Spleen (tissue), 11 donors: ENCODE measurements around the gene PPP1R37. TPM values are rescaled to one million over a fixed set of nuclear protein-coding genes. Genes with fewer than 3 reads are reported as not detected.

Experiments used
- DNase-seq: peaks from one replicate; pipeline ENCODE4 v3.0.0-alpha.2; 2020
- H3K27ac ChIP-seq, 8 donors: fragments of 200-600 bp; sonication (generic) in 7 of 8; 1 replicate in 4 of 8; 2 replicates in 4 of 8; pipeline versions ENCODE4 v1.5.0 to v1.8.0; 2016 to 2021; ENCODE audit warnings: inconsistent platforms in 4 of 8, mild to moderate bottlenecking in 4 of 8, moderate library complexity in 1 of 8
- H3K27me3 ChIP-seq, 7 donors: fragments of 200-600 bp; sonication (generic) in 6 of 7; replicated peaks in 1 of 7; 1 replicate in 4 of 7; 2 replicates in 3 of 7; pipeline versions ENCODE4 v1.5.0 to v1.8.0; 2016 to 2021; ENCODE audit warnings: inconsistent platforms in 3 of 7, mild to moderate bottlenecking in 1 of 7
- H3K36me3 ChIP-seq, 6 donors: fragments of 200-600 bp; sonication (generic) in 5 of 6; 1 replicate in 4 of 6; 2 replicates in 2 of 6; pipeline versions ENCODE4 v1.5.0 to v1.8.0; 2016 to 2021; ENCODE audit warnings: inconsistent platforms in 2 of 6
- H3K4me1 ChIP-seq, 6 donors: fragments of 200-600 bp; sonication (generic) in 5 of 6; 1 replicate in 3 of 6; 2 replicates in 3 of 6; pipeline versions ENCODE4 v1.5.0 to v1.8.0; 2016 to 2021; ENCODE audit warnings: inconsistent platforms in 3 of 6
- H3K4me3 ChIP-seq, 8 donors: fragments of 200-600 bp; sonication (generic) in 7 of 8; 1 replicate in 4 of 8; 2 replicates in 4 of 8; pipeline versions ENCODE4 v1.5.0 to v1.8.0; 2016 to 2021; ENCODE audit warnings: inconsistent platforms in 4 of 8, mild to moderate bottlenecking in 4 of 8, moderate library complexity in 2 of 8
- H3K9me3 ChIP-seq, 8 donors: fragments of 200-600 bp; sonication (generic) in 7 of 8; 1 replicate in 4 of 8; 2 replicates in 4 of 8; pipeline versions ENCODE4 v1.5.0 to v1.8.0; 2016 to 2021; ENCODE audit warnings: inconsistent platforms in 4 of 8
- POLR2A ChIP-seq, 3 donors: fragments of 450-650 bp; IDR thresholded peaks; one replicate each; pipeline ENCODE4 v1.5.1; 2017; ENCODE audit warnings: antibody characterized with exemption in 3 of 3, mild to moderate bottlenecking in 1 of 3
- POLR2AphosphoS5 ChIP-seq, 3 donors: sonication (generic); formaldehyde crosslinking; IDR thresholded peaks; one replicate each; pipeline ENCODE4 v1.5.1; 2017; ENCODE audit warnings: antibody characterized with exemption in 3 of 3
- WGBS, 5 donors: extraction: QIAGEN DNeasy Blood & Tissue Kit in 3 of 5; methylation state at CpG; one replicate each; pipeline versions ENCODE4 v1.1.5 to v1.1.7; 2013 to 2018; 5-methylcytosine and 5-hydroxymethylcytosine counted together
- intact Hi-C: fragments of 100-400 bp; cut with DNase I; formaldehyde crosslinking; loops from one replicate; pipeline ENCODE4 v1.15.0; 2023; ENCODE audit warnings: low total_unique reads
- polyA plus RNA-seq, 3 donors: library from polyadenylated mRNA; stranded (reverse); fragments of 200-250 nt; gene quantifications; one replicate each; pipeline ENCODE4 v1.2.1, GENCODE V29; 2013
- total RNA-seq, 7 donors: library from RNA; depleted of rRNA in 3 of 7; stranded (reverse); fragments of >200 nt in 3 of 7; fragmentation: NEBNext Ultra II Directional in 4 of 7; extraction: Animal tissue kit (Norgen Biotek cat#: 25700) in 4 of 7; gene quantifications; one replicate each; pipeline versions ENCODE4 v1.1.0 to v1.2.1, GENCODE V29; 2016 to 2021
- TF ChIP-seq, protein P1 (sequence below), 11 experiments: fragments of 200-600 bp in 7 of 11; fragments of 450-650 bp in 4 of 11; sonication (generic) in 4 of 11; IDR thresholded peaks in 8 of 11; conservative IDR thresholded peaks in 3 of 11; 1 replicate in 7 of 11; 2 replicates in 4 of 11; pipeline versions ENCODE4 v1.4.0 to v1.8.0; 2016 to 2021; ENCODE audit warnings: antibody characterized with exemption in 11 of 11, inconsistent platforms in 4 of 11, mild to moderate bottlenecking in 1 of 11
- donor health status: healthy with polysubstance abuse.
- donor health status: DM: no; HTN: no; CAD: no; lungs with moderate emphysema.
- donor health status: DM: no; HTN: no; CAD: no.
- donor health status: Bipolar disorder and iron deficiency.
- donor health status: healthy.
- donor health status: DM: no; HTN: no; CAD: no.
- donor health status: DM: yes; HTN: yes; CAD: no.

Gene PPP1R37
- total and polyA plus RNA-seq, 10 donors = 14.3 to 36.7 (median 20.0) TPM

DNA sequence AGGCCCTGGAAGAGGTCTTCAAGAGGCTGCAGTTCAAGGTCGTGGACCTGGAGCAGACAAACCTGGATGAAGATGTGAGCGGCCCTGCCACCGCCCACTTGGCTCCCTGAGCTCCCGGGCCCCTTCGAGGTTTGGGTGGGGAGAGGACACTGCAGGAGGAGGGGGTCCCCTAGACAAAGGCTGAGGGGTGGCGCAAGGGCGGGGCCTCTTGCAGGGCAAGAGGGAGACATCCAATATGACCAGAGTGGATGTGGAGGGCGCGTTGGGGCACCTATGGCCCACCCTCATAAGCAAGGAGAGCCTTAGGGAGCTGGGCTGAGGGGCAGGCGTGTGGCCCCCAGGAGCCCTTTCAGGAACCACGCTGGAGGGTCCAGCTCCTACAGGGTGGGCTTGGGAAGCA, 47.6 kb downstream of the PPP1R37 start:
- Histone ChIP-seq H3K27ac (no peak overlapping the region), H3K4me1 (peaks cover 8 to 32% (median 27%) of the 10 kb centered on the region in 6 donors), H3K4me3 (no peak overlapping the region), H3K36me3 (peaks cover 0 to 59% (median 40%) of the 10 kb centered on the region in 6 donors), H3K27me3 (no peaks in the 10 kb centered on the region), H3K9me3 (no peaks in the 10 kb centered on the region)
- WGBS, 5 donors = 94 to 100% (median 97%) methylated on average over 8 to 11 of the region's 11 CpGs
- intact Hi-C loops = no loop called here
- DNase-seq = no peak
- TF ChIP-seq, protein P1, sequence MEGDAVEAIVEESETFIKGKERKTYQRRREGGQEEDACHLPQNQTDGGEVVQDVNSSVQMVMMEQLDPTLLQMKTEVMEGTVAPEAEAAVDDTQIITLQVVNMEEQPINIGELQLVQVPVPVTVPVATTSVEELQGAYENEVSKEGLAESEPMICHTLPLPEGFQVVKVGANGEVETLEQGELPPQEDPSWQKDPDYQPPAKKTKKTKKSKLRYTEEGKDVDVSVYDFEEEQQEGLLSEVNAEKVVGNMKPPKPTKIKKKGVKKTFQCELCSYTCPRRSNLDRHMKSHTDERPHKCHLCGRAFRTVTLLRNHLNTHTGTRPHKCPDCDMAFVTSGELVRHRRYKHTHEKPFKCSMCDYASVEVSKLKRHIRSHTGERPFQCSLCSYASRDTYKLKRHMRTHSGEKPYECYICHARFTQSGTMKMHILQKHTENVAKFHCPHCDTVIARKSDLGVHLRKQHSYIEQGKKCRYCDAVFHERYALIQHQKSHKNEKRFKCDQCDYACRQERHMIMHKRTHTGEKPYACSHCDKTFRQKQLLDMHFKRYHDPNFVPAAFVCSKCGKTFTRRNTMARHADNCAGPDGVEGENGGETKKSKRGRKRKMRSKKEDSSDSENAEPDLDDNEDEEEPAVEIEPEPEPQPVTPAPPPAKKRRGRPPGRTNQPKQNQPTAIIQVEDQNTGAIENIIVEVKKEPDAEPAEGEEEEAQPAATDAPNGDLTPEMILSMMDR (IDR thresholded peaks at IDR 0.05 in 8 of 11, conservative IDR thresholded peaks at IDR 0.05 in 3 of 11) = no peak
- TF ChIP-seq POLR2AphosphoS5 (IDR thresholded peaks at IDR 0.05) (no peak), POLR2A (IDR thresholded peaks at IDR 0.05) (no peak)

DNA sequence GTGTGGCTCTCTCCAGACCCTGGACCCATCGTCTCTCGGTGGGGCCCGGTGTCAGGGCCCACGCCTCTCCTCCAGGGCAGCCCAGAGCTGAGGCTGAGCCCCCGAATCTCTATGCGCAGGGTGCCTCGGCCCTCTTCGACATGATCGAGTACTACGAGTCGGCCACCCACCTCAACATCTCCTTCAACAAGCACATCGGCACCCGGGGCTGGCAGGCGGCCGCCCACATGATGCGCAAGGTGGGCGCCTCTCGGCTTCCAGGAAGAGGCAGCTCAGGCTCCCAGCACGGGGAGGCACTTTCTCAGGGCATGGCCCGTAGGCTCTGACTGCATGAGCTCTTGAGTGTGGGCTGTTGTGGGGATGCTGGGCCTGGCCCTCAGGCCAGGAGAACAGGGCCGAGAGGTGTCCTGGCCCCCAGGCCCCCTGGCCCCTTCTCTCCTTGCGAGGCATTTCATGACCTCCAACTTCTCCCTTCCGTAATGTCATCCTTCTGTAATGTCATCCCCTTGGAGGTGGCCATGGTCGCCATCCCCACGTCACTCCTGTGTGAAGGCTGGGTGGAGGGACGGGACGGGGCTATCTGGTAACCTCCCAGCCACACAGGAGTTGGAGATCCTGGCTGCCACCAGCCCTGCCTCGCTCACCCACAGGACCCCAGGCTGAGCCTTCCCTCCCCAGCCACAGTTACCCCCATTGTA, 48.4 kb downstream of the PPP1R37 start:
- Histone ChIP-seq H3K9me3 (no peaks in the 10 kb centered on the region), H3K27ac (no peak overlapping the region), H3K27me3 (no peaks in the 10 kb centered on the region), H3K4me1 (peaks cover 6 to 24% (median 19%) of the 10 kb centered on the region in 6 donors), H3K4me3 (no peak overlapping the region), H3K36me3 (peaks cover 0 to 67% (median 47%) of the 10 kb centered on the region in 6 donors)
- TF ChIP-seq POLR2AphosphoS5 (IDR thresholded peaks at IDR 0.05) = no peak
- TF ChIP-seq, protein P1 (IDR thresholded peaks at IDR 0.05 in 8 of 11, conservative IDR thresholded peaks at IDR 0.05 in 3 of 11) = no peak
- TF ChIP-seq POLR2A (IDR thresholded peaks at IDR 0.05) = no peak
- no peak for DNase-seq
- intact Hi-C loops = no loop called here
- 93 to 97% (median 96%) methylated on average over 20 to 28 of the region's 28 CpGs for WGBS, 5 donors

DNA sequence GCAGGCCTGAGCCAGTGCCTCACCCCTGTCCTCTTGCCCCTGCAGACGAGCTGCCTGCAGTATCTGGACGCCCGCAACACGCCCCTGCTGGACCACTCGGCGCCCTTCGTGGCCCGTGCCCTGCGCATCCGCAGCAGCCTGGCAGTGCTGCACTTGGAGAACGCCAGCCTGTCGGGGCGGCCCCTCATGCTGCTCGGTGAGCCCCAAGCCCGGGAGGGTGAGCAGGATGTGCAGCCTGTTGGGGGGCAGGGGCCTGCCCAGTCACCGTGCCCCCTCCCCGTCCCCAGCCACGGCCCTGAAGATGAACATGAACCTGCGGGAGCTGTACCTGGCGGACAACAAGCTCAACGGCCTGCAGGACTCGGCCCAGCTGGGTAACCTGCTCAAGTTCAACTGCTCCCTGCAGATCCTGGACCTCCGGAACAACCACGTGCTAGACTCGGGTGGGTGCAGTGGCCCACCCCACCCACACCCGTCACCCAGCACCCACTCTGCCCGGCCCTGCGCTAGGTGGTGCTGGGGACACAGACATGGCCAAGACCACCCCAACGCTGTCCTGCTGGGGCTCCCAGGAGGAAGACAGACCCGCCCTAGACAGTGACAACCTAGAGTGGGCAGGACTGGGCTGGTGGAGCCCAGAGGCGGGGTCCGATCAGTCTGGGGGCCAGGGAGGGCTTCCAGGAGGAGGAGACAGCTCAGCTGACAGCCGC, 49.2 kb downstream of the PPP1R37 start:
- DNase-seq = no peak
- TF ChIP-seq, protein P1 (IDR thresholded peaks at IDR 0.05 in 8 of 11, conservative IDR thresholded peaks at IDR 0.05 in 3 of 11) = no peak
- TF ChIP-seq POLR2AphosphoS5 (IDR thresholded peaks at IDR 0.05) (no peak), POLR2A (IDR thresholded peaks at IDR 0.05) (no peak)
- Histone ChIP-seq H3K4me1 (peaks cover 0 to 16% (median 11%) of the 10 kb centered on the region in 6 donors), H3K27ac (no peak overlapping the region), H3K4me3 (no peak overlapping the region), H3K36me3 (peaks cover 0 to 75% (median 50%) of the 10 kb centered on the region in 6 donors), H3K9me3 (no peaks in the 10 kb centered on the region), H3K27me3 (no peaks in the 10 kb centered on the region)
- intact Hi-C loops = no loop called here
- WGBS, 5 donors = 94 to 97% (median 95%) methylated on average over 17 to 33 of the region's 33 CpGs

DNA sequence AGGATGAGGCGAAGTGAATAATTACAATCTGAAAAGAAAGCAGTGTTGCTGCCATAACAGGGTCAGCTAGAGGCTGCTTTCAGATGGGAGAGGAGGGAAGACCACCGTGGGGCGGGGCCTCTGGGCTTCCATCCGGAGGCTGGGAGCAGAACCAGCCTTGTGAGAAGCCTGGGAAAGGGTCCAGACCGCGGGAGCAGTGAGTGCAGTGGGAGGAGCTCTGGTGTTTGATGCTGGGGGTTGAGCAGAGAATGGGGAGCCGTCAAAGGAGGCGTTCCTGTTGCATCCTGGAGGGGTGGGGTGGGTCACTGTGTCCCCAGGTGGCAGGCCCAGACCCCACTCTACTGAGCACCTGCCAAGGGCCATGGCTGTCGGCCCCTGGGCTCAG, 49.7 kb downstream of the PPP1R37 start:
- H3K27ac ChIP-seq = no peak overlapping the region
- intact Hi-C loops = no loop called here
- no peak overlapping the region for H3K4me3 ChIP-seq
- peaks cover 0 to 81% (median 50%) of the 10 kb centered on the region in 6 donors for H3K36me3 ChIP-seq
- TF ChIP-seq, protein P1 (IDR thresholded peaks at IDR 0.05 in 8 of 11, conservative IDR thresholded peaks at IDR 0.05 in 3 of 11) = no peak
- TF ChIP-seq POLR2AphosphoS5 (IDR thresholded peaks at IDR 0.05) = no peak
- TF ChIP-seq POLR2A (IDR thresholded peaks at IDR 0.05) = no peak
- 90 to 95% (median 91%) methylated on average over 9 of the region's 9 CpGs for WGBS, 5 donors
- peaks cover 0 to 11% (median 6%) of the 10 kb centered on the region in 6 donors for H3K4me1 ChIP-seq
- no peak for DNase-seq
- H3K9me3 ChIP-seq = no peaks in the 10 kb centered on the region
- no peaks in the 10 kb centered on the region for H3K27me3 ChIP-seq
